ENCODE data around the gene ZSCAN5A. TPM values are rescaled to one million over a fixed set of nuclear protein-coding genes. Genes with fewer than 3 reads are reported as not detected.
"Not testable (repeated sequence)": the region's sequence is repeated elsewhere in the genome, so short reads cannot be mapped to it uniquely, and the experiment has no call there.

Gene ZSCAN5A
- total RNA-seq, 1 donor from 2014 or later, result 13.4 TPM

GRCh38 chr19:56258272-56258671 lies 56.4 kb downstream of the ZSCAN5A start:
- Mint-ChIP-seq H3K36me3 (no peaks in the 10 kb centered on the region), H3K4me1 (ENCODE audit: unreplicated experiment) (no peaks in the 10 kb centered on the region), H3K27ac (no peak overlapping the region), H3K4me3 (no peak overlapping the region), H3K9me3 (no peaks in the 10 kb centered on the region), H3K27me3 (no peaks in the 10 kb centered on the region)
- no peak for TF ChIP-seq CTCF (conservative IDR thresholded peaks at IDR 0.05)
- DNase-seq (ENCODE audit: extremely low spot score, unreplicated experiment), result no peak

- Mint-ChIP-seq H3K27me3 (no peaks in the 10 kb centered on the region), H3K4me3 (no peak overlapping the region), H3K27ac (no peak overlapping the region), H3K36me3 (peaks cover 4% of the 10 kb centered on the region), H3K4me1 (ENCODE audit: unreplicated experiment) (no peaks in the 10 kb centered on the region), H3K9me3 (peaks cover 10% of the 10 kb centered on the region)
- no peak for DNase-seq (ENCODE audit: extremely low spot score, unreplicated experiment)
- TF ChIP-seq CTCF (conservative IDR thresholded peaks at IDR 0.05), result peak; percentile 61
Observed at GRCh38 chr19:56253737-56254136, 60.9 kb downstream of the ZSCAN5A start.

GRCh38 chr19:56252699-56253422 lies 61.8 kb downstream of the ZSCAN5A start:
- H3K4me3 Mint-ChIP-seq, result no peak overlapping the region
- peak overlapping the region; percentile 61 for H3K27ac Mint-ChIP-seq
- peak; percentile 88 for TF ChIP-seq CTCF (conservative IDR thresholded peaks at IDR 0.05)
- H3K4me1 Mint-ChIP-seq (ENCODE audit: unreplicated experiment), result no peaks in the 10 kb centered on the region
- H3K27me3 Mint-ChIP-seq, result no peaks in the 10 kb centered on the region
- H3K9me3 Mint-ChIP-seq, result peaks cover 10% of the 10 kb centered on the region
- peaks cover 4% of the 10 kb centered on the region for H3K36me3 Mint-ChIP-seq
- DNase-seq (ENCODE audit: extremely low spot score, unreplicated experiment), result peak; percentile 81

- not testable (repeated sequence) for H3K36me3 Mint-ChIP-seq; H3K4me1 Mint-ChIP-seq (ENCODE audit: unreplicated experiment); H3K4me3 Mint-ChIP-seq; DNase-seq (ENCODE audit: extremely low spot score, unreplicated experiment); H3K9me3 Mint-ChIP-seq; H3K27ac Mint-ChIP-seq; H3K27me3 Mint-ChIP-seq
Observed at GRCh38 chr19:56248736-56249338, 65.8 kb downstream of the ZSCAN5A start.

GRCh38 chr19:56245764-56246163 lies 68.9 kb downstream of the ZSCAN5A start:
- not testable (repeated sequence) for H3K9me3 Mint-ChIP-seq; H3K36me3 Mint-ChIP-seq; H3K4me3 Mint-ChIP-seq; H3K4me1 Mint-ChIP-seq (ENCODE audit: unreplicated experiment); DNase-seq (ENCODE audit: extremely low spot score, unreplicated experiment); H3K27me3 Mint-ChIP-seq; H3K27ac Mint-ChIP-seq

GRCh38 chr19:56245121-56245740 lies 69.4 kb downstream of the ZSCAN5A start:
- no peaks in the 10 kb centered on the region for H3K27me3 Mint-ChIP-seq
- no peak overlapping the region for H3K27ac Mint-ChIP-seq
- no peak for TF ChIP-seq CTCF (conservative IDR thresholded peaks at IDR 0.05)
- H3K4me3 Mint-ChIP-seq, result no peak overlapping the region
- no peaks in the 10 kb centered on the region for H3K9me3 Mint-ChIP-seq
- H3K36me3 Mint-ChIP-seq, result no peaks in the 10 kb centered on the region
- no peaks in the 10 kb centered on the region for H3K4me1 Mint-ChIP-seq (ENCODE audit: unreplicated experiment)
- no peak for DNase-seq (ENCODE audit: extremely low spot score, unreplicated experiment)
